NCI-H774 (cell line): ENCODE measurements around the gene HOATZ.

Experiments
- DNase-seq: peaks from one replicate; lab custom pipeline; 2025; lab: John Stamatoyannopoulos, UW

HOATZ gene

DNA sequence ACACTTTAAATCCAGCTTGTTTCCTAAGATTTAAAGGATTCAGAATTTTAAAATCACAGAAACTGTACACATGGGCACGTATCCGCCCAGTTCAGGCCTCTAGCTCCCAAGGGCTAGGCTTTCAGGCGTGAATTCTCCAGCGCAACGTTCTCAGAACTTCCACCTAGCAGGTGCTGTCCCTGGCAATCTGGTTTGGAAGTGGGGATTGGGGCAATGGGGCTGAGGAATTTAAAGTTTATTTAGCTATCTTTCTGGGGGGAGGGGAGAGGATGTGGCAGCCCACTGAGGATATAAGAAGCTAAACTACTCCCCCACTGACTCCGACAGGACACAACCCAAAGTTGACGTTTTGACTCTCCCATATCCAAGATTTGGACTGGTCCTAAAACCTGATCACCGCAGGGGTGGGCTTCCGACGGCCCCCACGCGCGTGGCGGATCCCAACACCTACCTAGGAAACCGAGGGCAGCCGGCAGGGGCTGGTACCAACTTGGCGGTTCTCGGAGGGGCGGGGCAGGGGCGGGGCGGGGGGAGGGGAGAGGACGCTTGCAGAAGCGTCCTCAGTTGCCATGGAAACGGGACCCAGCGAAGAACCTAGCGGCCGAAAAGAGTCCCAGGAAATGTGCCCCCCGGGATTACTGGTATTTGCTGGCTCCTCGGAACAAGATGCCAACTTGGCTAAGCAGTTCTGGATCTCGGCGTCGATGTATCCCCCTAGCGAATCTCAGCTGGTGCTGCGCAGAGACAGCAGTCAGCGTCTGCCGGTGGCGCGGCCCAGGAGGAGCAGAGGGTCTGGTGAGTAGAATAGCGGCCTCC is at the start of gene HOATZ:
TSS of gene HOATZ (plus strand) at position 563 of the 816 bp plus-strand sequence. CDS start at position 570, 7 bp downstream.
- DNase-seq = no peak

DNA sequence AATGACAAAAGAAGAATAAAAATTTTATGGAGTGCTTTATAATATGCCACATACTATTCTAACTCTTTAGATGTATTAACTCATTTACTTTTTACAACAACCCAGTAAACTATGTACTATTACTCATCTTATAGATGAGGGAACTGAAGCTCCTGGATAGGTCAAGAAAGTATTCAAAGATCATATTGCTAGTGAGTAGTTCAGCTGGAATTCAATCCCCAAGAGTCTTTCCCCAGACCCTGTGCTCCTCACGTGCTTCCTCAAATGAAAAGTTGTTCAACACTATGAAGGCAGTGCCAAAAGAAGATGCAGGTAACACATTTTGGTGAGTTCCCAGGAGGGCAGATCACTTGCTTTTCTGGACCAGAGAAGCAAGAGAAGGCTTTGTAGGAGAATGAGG is 49.2 kb upstream of the HOATZ start:
- DNase-seq = no peak

DNA sequence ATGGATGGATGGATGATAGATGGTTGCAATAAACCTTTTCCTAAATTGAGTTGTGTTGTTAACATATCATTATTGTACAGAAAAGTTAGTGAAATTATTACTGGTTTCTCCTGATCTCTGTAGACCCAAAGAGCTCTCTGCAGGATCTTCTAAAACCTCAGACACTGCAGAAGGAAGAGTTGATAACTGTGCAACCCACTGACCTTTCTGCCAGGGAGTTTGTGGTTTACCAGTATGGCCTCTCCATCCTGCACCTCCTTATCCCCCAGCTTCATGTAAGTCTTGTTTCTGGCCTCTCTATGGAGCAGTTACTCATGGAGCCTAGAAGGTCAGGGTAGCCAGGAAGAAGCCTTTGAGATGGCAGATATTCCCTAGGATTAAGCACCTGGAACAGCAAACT is 48.0 kb upstream of the HOATZ start:
- DNase-seq = no peak

DNA sequence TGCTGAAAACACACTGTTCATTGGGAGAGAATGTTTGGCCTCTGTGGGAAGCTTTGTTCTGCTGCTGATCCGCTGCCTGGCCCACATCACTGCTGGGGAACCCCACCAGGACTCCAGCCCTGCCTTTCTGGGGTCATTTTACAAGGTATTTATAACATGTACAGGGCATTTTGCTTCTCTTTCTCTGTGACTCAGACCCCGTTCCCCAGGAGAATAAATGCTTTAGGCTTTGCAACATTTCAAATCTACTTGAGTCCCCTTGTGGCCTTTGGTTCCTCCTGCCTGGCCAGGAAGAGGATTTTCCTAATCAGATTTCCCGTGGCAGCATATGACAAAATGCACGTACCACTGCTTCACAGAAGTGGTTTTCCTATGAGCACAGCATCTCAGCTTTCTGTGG is 45.4 kb upstream of the HOATZ start:
- no peak for DNase-seq

DNA sequence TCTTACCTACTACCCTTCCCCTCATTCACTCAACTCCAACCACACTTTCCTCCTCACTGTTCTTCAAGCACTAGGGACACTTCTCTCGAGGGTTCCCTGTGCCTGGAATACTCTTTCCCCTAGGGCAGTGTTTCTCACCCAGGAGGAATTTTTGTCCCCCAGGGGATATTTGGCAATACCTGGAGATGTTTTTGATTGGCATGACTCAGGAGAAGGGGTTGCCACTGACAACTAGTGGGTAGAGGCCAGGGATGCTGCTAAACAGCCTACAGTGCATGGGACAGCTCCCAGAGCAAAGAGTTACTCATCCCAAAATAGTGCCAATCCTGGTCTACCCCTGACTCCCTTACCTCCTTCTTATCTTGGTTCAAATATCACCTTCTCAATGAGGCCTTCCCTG is 42.4 kb upstream of the HOATZ start:
- no peak for DNase-seq

DNA sequence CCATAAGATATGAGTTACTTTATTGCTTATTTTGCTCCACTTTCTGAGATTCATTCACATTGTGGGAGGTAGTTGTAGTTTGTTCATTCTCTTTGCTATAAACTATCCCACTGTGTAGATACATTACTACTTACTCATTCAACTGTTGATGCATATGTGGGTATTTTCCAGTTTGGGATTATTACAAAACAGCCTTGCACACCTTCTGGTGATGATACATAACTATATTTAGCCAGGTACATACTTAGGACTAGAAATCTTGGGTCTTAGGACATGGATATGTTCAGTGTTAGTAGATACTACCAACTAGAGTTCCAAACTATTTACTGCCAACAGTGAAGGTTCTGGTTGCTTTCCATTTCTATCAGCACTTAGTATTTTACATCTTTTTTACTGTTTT is 40.1 kb upstream of the HOATZ start:
- DNase-seq = no peak

DNA sequence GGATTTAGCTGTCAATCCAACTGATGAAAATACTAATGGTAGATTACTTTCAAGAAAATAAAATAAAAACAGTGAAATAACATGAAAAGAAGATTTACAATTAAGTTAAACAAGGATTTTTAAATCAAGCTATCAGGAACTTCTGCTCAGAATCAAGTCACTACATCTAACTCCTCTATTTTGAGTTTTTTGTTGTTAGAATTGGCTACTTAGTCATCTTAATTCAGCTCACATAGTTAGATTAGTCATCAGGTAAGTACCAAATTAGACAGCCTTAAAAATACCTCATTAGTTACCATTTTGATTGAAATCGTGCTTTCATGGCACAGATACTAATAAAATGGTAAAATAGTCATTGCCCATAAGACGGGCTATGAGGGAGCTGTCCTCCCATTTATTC is 38.2 kb upstream of the HOATZ start:
- DNase-seq = no peak

DNA sequence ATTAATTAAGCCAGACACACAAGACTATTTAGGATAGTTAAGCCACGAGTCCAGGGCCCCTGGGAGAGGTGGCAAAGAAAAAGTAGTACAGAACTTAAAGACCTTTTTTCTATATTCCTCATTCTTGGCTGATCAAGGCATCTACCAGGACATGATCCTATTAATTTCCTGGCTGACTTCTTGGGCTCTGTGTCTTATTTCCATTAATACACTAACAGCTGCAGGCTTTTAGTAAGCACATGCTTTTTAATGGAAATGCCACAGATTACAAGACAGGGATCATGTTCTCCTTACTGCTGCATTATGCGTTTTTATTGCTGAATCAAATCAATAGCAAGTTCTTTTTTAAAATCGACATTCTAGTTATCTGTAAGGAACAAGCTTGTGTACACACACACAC is 37.6 kb upstream of the HOATZ start:
- DNase-seq = no peak

DNA sequence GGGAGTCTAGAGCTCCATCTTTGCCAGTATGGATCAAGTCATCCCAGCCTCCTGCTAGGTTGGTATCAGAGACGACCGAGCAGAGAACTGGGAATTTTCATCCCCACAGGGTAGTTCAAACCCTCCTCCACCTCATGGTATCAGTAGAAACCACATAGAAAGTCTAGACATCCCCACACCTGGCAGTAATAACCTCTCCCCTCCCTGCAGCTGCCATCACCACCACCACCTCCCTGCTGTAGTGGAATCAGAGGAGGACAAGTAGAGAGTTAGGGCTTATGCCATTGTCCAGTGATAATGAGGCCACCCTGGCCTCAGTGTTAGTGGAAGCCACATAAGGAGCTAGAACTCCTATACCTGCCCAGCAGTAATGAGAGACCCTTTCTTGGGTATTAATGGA is 36.7 kb upstream of the HOATZ start:
- no peak for DNase-seq

DNA sequence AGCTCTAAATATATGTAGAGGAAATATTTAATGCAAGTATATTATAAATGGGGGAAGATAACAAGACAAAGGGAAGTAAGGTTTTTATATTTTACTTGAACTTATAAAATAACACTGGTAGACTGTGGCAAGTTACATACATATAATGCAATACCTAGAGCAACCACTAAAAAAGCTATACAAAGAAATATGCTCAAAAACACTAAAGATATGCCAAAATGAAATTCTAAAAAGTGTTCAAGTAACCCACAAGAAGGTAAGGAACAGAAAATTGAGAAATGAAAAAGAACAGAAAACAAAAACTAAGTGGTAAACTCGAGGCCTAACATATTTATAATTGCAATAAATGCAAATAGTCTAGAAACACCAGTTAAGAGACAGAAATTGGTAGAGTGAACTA is 34.9 kb upstream of the HOATZ start:
- DNase-seq = no peak

DNA sequence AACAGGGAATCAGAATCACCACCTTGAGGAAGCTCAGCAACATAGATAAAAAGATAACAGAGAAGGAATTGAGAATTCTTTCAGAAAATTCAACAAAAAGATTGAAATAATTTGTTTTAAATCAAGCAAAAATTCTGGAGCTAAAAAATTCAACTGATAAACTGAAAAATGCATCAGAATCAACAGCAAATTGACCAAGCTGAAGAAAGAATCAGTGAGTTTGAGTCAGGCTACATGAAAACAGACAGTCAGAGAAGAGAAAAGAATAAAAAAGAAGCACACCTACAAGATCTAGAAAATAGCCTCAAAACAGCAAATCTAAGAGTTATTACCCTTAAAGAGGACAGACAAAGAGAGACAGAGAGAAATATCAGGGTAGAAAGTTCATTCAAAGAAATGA is 31.1 kb upstream of the HOATZ start:
- DNase-seq = no peak

DNA sequence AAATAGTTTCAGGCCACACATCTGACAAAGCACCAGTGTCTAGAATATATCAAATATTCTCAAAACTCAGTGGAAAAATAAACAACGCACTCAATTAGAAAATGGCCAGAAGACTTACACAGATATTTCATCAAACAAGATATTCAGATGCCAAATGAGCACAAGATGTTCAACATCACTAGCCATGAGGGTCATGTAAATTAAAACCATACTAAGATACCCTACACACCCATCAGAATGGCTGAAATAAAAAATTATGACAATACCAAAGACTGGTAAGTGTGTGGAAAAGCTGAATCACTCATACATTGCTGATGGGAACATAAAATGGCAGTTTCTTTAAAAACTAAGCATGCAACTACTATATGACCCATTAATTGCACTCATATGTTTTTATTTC is 24.1 kb upstream of the HOATZ start:
- DNase-seq = no peak

DNA sequence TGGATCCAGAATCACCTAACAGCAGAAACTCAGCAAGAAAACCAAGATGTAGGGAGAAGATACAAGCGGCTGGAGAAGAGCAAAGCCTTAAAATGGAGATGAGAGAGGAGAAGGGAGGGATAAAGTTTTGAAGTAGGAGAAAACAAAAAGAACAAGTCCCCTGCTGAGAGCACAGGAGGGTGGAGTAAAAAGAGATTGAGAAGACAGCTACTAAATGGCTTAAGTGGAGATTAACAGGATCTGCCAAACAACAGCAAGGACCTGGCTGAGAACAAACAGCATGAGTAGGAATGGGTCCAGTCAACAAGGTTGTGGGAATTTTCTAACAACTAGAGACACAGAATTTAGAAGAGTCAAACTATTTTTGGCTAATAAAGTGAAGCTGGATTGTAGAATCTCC is 20.5 kb upstream of the HOATZ start:
- DNase-seq = no peak

DNA sequence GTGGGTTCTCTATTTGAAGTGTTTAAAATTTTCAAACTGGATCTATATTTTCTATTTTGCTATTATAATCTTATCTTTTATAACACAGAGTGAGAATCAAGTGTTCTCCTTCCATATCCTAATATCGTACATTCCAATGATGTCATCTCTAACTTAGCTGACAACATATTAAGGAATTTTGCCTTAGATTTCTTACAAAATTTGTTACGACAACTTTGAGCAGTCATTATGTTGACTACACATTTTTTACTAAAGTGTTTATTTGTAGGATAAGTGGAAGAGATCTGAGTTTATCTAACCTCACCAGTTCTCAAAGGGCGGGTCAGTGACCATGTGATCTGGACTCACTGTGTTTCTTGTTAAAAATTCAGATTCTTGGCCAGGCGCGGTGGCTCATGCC is 15.1 kb upstream of the HOATZ start:
- no peak for DNase-seq

DNA sequence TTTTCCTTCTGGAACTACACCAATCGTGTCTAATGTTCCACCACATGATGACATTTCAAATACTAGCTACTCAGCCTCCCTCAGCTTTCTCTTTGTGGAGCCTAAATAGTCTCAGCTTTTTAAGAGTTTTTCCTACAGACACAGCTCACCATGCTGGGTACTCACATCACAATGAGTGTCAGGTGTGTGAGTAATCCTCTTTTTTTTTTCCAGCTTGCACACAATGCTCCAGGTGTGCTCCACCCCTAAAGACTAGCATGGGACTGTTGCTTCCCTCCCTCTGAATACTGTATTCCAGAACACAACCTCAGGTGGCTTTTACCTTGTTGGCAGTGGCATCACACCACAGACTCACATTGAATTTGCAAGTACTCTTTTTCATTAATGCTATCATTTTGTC is 14.1 kb upstream of the HOATZ start:
- DNase-seq = no peak

DNA sequence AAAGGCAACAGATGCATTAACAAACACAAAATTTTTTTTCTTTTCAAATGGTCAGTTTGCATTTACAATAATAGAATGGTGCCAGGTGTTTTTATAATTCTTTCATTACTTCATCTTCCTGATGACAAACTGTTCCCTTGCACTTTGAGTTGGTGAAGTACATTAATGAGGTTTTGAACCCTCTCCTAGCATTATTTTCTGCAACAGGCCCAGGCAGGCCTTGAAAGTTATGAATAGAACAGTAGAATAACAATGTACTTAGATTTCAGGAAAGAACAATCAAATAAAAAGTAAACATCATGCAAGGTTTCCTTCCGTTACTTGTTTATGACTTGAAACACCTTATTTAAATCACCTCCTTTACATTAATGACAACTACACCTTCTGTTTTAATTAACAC is 12.0 kb upstream of the HOATZ start:
- DNase-seq = no peak

DNA sequence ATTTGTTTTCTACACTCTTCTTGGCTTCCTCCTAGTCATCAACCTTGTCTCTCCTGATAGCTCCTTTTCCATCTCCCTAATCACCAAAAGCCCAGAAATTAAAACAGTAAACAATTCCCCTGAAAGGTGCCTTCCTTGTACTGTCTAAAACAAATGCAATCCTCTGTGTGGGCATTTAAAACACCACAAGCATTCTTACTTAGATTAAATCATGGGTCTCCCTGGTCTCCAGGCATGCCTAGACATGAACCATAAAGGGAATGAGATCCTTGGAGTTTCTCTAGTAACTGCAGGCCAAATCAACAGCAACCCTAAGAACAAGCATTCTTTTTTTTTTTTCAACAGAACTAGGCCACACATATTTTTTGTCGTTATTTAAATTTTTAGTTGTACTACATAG is 4.3 kb upstream of the HOATZ start:
- no peak for DNase-seq

DNA sequence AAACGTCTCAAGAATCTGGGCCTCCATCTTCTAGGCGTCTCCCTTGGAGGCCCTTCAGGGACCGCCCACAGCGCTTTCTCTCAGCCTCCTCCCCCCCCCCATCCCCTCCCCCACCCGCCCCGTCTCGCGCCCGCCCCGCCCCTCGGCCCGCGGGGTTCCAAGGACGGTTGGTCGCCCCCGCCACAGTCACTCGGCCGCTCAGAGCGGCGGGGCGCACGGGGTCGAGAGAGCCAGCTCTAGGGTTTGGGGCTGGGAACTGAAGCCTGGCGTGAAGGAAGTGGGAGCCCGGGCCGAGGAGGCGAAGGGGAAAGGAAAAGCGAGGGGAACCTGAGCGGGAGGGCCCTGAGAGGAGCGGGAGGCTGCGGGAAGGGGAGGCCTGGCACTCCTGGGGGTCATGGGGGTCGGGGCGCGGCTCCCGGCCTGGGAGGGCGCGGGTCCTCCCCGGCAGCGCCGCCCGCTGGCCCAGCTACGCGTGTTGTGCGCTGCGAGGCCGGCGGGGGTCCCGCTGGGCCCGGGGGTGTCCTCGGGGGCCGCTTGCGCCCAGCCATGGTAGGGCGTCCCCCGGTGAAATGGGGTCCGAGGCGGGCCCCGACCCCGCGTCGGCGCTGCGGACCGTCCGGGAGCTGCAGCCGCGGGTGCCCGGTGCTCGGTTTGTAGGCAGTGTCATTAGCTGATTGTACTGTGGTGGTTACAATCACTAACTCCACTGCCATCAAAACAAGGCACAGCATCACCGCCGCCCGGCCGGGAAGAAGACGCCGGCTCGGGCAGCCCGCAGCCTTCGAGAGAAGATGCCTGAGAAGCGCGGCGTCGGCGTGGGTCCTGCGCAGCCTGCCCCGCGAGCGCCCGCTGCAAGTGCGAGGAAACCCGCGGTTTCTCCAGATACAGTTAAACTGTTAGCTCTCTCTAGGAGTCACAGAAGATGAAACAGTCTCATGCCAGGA is 2.0 kb upstream of the HOATZ start, which contains the start of gene BTG4:
TSS of gene BTG4 (minus strand) at position 91 of the 944 bp plus-strand sequence. CDS start 13,610 bp downstream, outside the sequence.
- DNase-seq = no peak

DNA sequence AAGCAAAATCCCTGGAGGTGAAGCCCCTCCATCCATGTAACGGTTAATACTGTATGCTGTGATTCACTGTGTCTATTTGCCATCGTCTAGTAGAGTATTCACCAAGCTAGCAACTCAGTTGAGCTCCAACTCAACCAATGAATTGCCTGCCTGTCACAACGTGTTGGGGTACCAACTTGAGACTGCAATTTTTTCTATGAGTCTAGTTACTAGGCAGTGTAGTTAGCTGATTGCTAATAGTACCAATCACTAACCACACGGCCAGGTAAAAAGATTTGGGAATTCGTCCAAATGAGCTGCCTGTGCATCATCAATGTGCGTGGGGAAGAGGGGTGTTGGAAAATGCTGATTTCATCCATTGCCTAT is 1.4 kb upstream of the HOATZ start:
- DNase-seq = no peak

DNA sequence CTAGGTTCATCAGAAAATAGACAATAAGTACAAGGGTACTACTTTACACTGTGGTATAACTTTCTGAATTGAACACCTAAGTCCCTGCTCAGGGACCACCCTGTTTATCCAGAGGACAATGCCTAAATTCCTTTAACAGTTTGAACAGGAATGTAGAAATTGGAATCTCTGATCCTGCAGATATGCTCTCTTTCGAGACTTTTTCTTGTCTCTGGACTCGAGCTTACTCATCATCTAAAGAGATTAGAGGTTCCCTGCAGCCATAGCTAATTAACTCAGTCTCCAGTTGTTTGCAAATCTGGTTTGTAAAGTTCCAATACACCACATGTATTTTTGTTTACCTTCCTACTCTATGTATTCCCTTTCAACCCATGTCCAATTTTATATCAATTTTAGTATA is 1.0 kb downstream of the HOATZ start:
- DNase-seq = no peak

DNA sequence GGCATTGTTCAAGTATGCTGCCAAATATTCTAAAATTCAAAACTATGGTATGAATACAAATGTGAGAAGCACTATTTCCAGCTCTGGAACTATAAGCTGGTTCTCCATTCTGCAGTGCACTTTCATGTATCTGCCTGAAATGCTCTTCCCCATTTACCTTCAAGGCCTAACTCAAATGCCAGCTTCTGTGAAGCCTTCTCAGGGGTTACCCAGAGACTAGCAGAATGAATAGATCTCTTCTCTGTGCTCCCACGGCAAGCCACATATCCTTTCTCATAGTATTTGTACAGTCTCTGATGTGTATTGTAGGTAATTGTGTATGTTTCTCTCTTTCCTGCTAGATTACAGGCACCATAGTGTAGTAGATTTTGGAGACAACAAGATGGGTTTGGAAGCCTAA is 4.1 kb downstream of the HOATZ start:
- DNase-seq = no peak

DNA sequence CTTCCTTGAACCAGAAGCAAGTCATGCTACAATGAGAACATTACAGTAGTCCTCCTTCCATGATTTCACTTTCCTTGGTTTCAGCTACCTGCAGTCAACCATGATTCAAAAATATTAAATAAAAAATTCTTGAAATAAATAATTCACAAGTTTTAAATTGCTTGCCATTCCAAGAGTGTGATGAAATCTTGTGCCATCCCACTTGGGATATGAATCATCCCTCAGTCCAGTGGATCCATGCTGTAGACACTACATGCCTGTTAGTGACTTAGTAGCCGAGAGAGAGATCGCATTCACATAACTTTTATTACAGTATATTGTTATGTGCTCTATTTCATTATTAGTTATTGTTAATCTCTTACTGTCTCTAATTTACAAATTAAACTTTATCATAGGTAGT is 6.0 kb downstream of the HOATZ start:
- DNase-seq = no peak

DNA sequence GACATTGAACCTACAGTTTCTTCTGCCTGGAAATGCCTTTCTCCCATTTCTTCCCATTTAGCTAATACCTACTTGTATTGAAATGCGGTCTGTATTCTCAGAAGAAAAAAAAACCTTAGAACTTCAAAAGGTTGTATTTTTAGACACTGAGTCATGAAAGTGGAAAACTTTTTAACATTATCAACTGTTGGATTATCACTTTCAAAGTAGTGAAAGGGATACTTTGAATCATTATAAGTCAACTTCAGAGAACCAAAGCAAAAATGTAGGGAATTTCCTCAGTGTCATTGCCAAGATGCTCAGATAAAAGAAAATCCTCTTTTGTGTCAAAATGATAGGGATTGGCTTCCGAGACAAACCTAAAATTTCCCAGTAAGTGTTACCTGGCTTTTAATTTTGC is 6.6 kb downstream of the HOATZ start:
- DNase-seq = no peak
